Naive thymus-derived CD4-positive, alpha-beta T cell (primary cell): Measurements from ENCODE around the gene ROBO1. TPM values are rescaled to one million over a fixed set of nuclear protein-coding genes. Genes with fewer than 3 reads are reported as not detected.

Experiments used
- ATAC-seq: fragments of 150-1000 bp; cut with Tn5 transposase; 2 replicates; pipeline ENCODE4 v1.10.0; 2021; ENCODE audit warnings: mild to moderate bottlenecking, moderate library complexity
- CTCF ChIA-PET: fragments of 350-600 bp; sonication (Branson Sonifier 250); formaldehyde crosslinking; loops from one replicate; lab custom pipeline; 2021; ENCODE audit warnings: antibody characterized with exemption; lab: Charles Lee
- POLR2A ChIA-PET: fragments of 350-600 bp; sonication (Branson Sonifier 250); formaldehyde crosslinking; loops from one replicate; lab custom pipeline; 2021; ENCODE audit warnings: antibody characterized with exemption, inconsistent platforms; lab: Charles Lee
- DNase-seq, 9 donors: peaks; one replicate each; pipeline versions ENCODE4 v3.0.0 to v3.0.0-alpha.2; 2020 to 2022; ENCODE audit warnings: mixed read lengths in 1 of 9
- H3K27ac ChIP-seq: one replicate; pipeline ENCODE4 v1.7.0; 2013; ENCODE audit warnings: mild to moderate bottlenecking, low read depth, low read length, moderate library complexity
- H3K27me3 ChIP-seq, 2 donors: one replicate each; pipeline ENCODE4 v1.7.0; 2013; ENCODE audit warnings: low read length in 2 of 2, mild to moderate bottlenecking in 2 of 2, moderate library complexity in 2 of 2; ENCODE audit not compliant: control insufficient read depth in 2 of 2, insufficient read depth in 2 of 2
- H3K36me3 ChIP-seq, 3 experiments: 1 replicate in 2 of 3; 2 replicates in 1 of 3; pipeline ENCODE4 v1.7.0; 2013; ENCODE audit warnings: low read length in 3 of 3, mild to moderate bottlenecking in 3 of 3, moderate library complexity in 1 of 3; ENCODE audit not compliant: insufficient read depth in 3 of 3, control insufficient read depth in 2 of 3
- H3K4me1 ChIP-seq, 2 donors: one replicate each; pipeline ENCODE4 v1.7.0; 2013; ENCODE audit warnings: low read length in 2 of 2, mild to moderate bottlenecking in 2 of 2, moderate library complexity in 1 of 2; ENCODE audit not compliant: control insufficient read depth in 2 of 2, insufficient read depth in 2 of 2
- H3K4me3 ChIP-seq: 2 replicates; pipeline ENCODE4 v1.7.0; 2013; ENCODE audit warnings: mild to moderate bottlenecking, low read length
- H3K9me3 ChIP-seq, 3 experiments: 1 replicate in 2 of 3; 2 replicates in 1 of 3; pipeline ENCODE4 v1.7.0; 2013; ENCODE audit warnings: low read length in 3 of 3; ENCODE audit not compliant: control insufficient read depth in 2 of 3
- H3K27ac Mint-ChIP-seq, 9 donors: one replicate each; pipeline ENCODE4 v1.8.0; 2020 to 2022; ENCODE audit warnings: mixed read lengths in 9 of 9, mild to moderate bottlenecking in 8 of 9, moderate library complexity in 5 of 9, inconsistent platforms in 2 of 9
- H3K27me3 Mint-ChIP-seq, 5 donors: one replicate each; pipeline ENCODE4 v1.8.0; 2021 to 2022; ENCODE audit warnings: mixed read lengths in 5 of 5, mild to moderate bottlenecking in 1 of 5
- H3K36me3 Mint-ChIP-seq, 5 donors: one replicate each; pipeline ENCODE4 v1.8.0; 2020 to 2022; ENCODE audit warnings: mixed read lengths in 5 of 5, mild to moderate bottlenecking in 3 of 5, inconsistent platforms in 1 of 5
- H3K4me1 Mint-ChIP-seq, 7 donors: one replicate each; pipeline ENCODE4 v1.8.0; 2020 to 2022; ENCODE audit warnings: mixed read lengths in 7 of 7, mild to moderate bottlenecking in 3 of 7, inconsistent platforms in 1 of 7
- H3K4me3 Mint-ChIP-seq, 10 donors: one replicate each; pipeline ENCODE4 v1.8.0; 2020 to 2022; ENCODE audit warnings: mild to moderate bottlenecking in 10 of 10, mixed read lengths in 10 of 10, moderate library complexity in 6 of 10, inconsistent platforms in 2 of 10
- H3K9me3 Mint-ChIP-seq, 11 donors: one replicate each; pipeline ENCODE4 v1.8.0; 2020 to 2022; ENCODE audit warnings: mixed read lengths in 11 of 11, mild to moderate bottlenecking in 4 of 11, inconsistent platforms in 1 of 11, moderate library complexity in 1 of 11
- intact Hi-C, 2 donors: fragments of 100-400 bp; cut with micrococcal nuclease; formaldehyde crosslinking; loops; one replicate each; pipeline ENCODE4 v1.15.1; 2023
- polyA plus RNA-seq, 2 donors: library from polyadenylated mRNA; unstranded; fragments of 300-500 nt; fragmentation: Illumina TruSeq; gene quantifications; one replicate each; pipeline ENCODE4 v1.2.3, GENCODE V29; 2021
- total RNA-seq, 6 experiments: library from RNA in 5 of 6; stranded (reverse) in 5 of 6; gene quantifications; 1 replicate in 5 of 6; 2 replicates in 1 of 6; pipeline ENCODE4 v1.2.3 and lab custom pipeline; 2021 to 2026

The ROBO1 gene
- total and polyA plus RNA-seq, 7 experiments from 2014 or later = 0.08 to 0.59 (median 0.26) TPM; not detected in 2

GRCh38 chr3:79157191-79157590 is 610.6 kb downstream of the ROBO1 start:
- H3K36me3 Mint-ChIP-seq = no peaks in the 10 kb centered on the region
- intact Hi-C loops = no loop called here

GRCh38 chr3:79154865-79155264 is 612.9 kb downstream of the ROBO1 start:
- Mint-ChIP-seq H3K27ac (no peak overlapping the region), H3K9me3 (peaks cover 0 to 23% (median 3%) of the 10 kb centered on the region in 11 donors), H3K4me3 (no peak overlapping the region), H3K27me3 (no peaks in the 10 kb centered on the region), H3K4me1 (no peaks in the 10 kb centered on the region), H3K36me3 (no peaks in the 10 kb centered on the region)
- Histone ChIP-seq H3K27ac (no peak overlapping the region), H3K4me3 (no peak overlapping the region), H3K27me3 (no peaks in the 10 kb centered on the region), H3K36me3 (no peaks in the 10 kb centered on the region), H3K4me1 (no peaks in the 10 kb centered on the region), H3K9me3 (no peaks in the 10 kb centered on the region)
- intact Hi-C loops = no loop called here
- ChIA-PET CTCF (no interaction called here), POLR2A (no interaction called here)
- DNase-seq (no peak), ATAC-seq (no peak)

More at GRCh38 chr3:79157191-79157590, 610.6 kb downstream of the ROBO1 start:
- no peak for DNase-seq
- H3K27ac Mint-ChIP-seq = no peak overlapping the region
- ChIA-PET POLR2A (no interaction called here), CTCF (no interaction called here)
- Histone ChIP-seq H3K4me3 (no peak overlapping the region), H3K9me3 (no peaks in the 10 kb centered on the region), H3K27ac (no peak overlapping the region), H3K36me3 (no peaks in the 10 kb centered on the region), H3K27me3 (no peaks in the 10 kb centered on the region), H3K4me1 (no peaks in the 10 kb centered on the region)
- H3K4me3 Mint-ChIP-seq = no peak overlapping the region
- H3K4me1 Mint-ChIP-seq = no peaks in the 10 kb centered on the region
- no peak for ATAC-seq
- H3K9me3 Mint-ChIP-seq = peaks cover 0 to 10% (median 0%) of the 10 kb centered on the region in 11 donors
- no peaks in the 10 kb centered on the region for H3K27me3 Mint-ChIP-seq

- no peaks in the 10 kb centered on the region for H3K27me3 ChIP-seq
- ChIA-PET POLR2A (no interaction called here), CTCF (no interaction called here)
- Mint-ChIP-seq H3K36me3 (no peaks in the 10 kb centered on the region), H3K4me3 (no peak overlapping the region), H3K27me3 (no peaks in the 10 kb centered on the region), H3K4me1 (no peaks in the 10 kb centered on the region), H3K27ac (no peak overlapping the region), H3K9me3 (peaks cover 0 to 29% (median 4%) of the 10 kb centered on the region in 11 donors)
- H3K27ac ChIP-seq = no peak overlapping the region
- intact Hi-C loops = no loop called here
- DNase-seq (no peak), ATAC-seq (no peak)
- H3K4me1 ChIP-seq = no peaks in the 10 kb centered on the region
- no peak overlapping the region for H3K4me3 ChIP-seq
- no peaks in the 10 kb centered on the region for H3K9me3 ChIP-seq
- no peaks in the 10 kb centered on the region for H3K36me3 ChIP-seq
Measured at GRCh38 chr3:79148786-79149185, 619.0 kb downstream of the ROBO1 start.

GRCh38 chr3:79146024-79146423 is 621.8 kb downstream of the ROBO1 start:
- no peaks in the 10 kb centered on the region for H3K4me1 Mint-ChIP-seq
- Histone ChIP-seq H3K27me3 (no peaks in the 10 kb centered on the region), H3K36me3 (no peaks in the 10 kb centered on the region), H3K4me3 (no peak overlapping the region), H3K27ac (no peak overlapping the region), H3K9me3 (no peaks in the 10 kb centered on the region), H3K4me1 (no peaks in the 10 kb centered on the region)
- H3K27me3 Mint-ChIP-seq = no peaks in the 10 kb centered on the region
- ChIA-PET POLR2A (no interaction called here), CTCF (no interaction called here)
- H3K9me3 Mint-ChIP-seq = peaks cover 0 to 23% (median 6%) of the 10 kb centered on the region in 11 donors
- no peak overlapping the region for H3K4me3 Mint-ChIP-seq
- no peak overlapping the region for H3K27ac Mint-ChIP-seq
- intact Hi-C loops = no loop called here
- H3K36me3 Mint-ChIP-seq = no peaks in the 10 kb centered on the region
- DNase-seq = no peak
- ATAC-seq = no peak

- DNase-seq = no peak
- Mint-ChIP-seq H3K27ac (no peak overlapping the region), H3K36me3 (no peaks in the 10 kb centered on the region), H3K4me1 (no peaks in the 10 kb centered on the region), H3K4me3 (no peak overlapping the region), H3K27me3 (no peaks in the 10 kb centered on the region), H3K9me3 (peaks cover 0 to 21% (median 8%) of the 10 kb centered on the region in 11 donors)
- intact Hi-C loops = no loop called here
- H3K9me3 ChIP-seq = no peaks in the 10 kb centered on the region
- H3K4me3 ChIP-seq = no peak overlapping the region
- H3K27me3 ChIP-seq = no peaks in the 10 kb centered on the region
- no peaks in the 10 kb centered on the region for H3K36me3 ChIP-seq
- ATAC-seq = no peak
- no peak overlapping the region for H3K27ac ChIP-seq
- ChIA-PET CTCF (no interaction called here), POLR2A (no interaction called here)
- H3K4me1 ChIP-seq = no peaks in the 10 kb centered on the region
Measured at GRCh38 chr3:79140708-79141107, 627.1 kb downstream of the ROBO1 start.

GRCh38 chr3:79139395-79140068 is 628.3 kb downstream of the ROBO1 start:
- Mint-ChIP-seq H3K27me3 (no peaks in the 10 kb centered on the region), H3K4me1 (no peaks in the 10 kb centered on the region), H3K27ac (no peak overlapping the region), H3K36me3 (no peaks in the 10 kb centered on the region), H3K4me3 (no peak overlapping the region), H3K9me3 (peaks cover 0 to 20% (median 8%) of the 10 kb centered on the region in 11 donors)
- Histone ChIP-seq H3K27me3 (no peaks in the 10 kb centered on the region), H3K27ac (no peak overlapping the region), H3K4me3 (no peak overlapping the region), H3K4me1 (no peaks in the 10 kb centered on the region), H3K9me3 (no peaks in the 10 kb centered on the region), H3K36me3 (no peaks in the 10 kb centered on the region)
- POLR2A ChIA-PET = no interaction called here
- CTCF ChIA-PET = no interaction called here
- DNase-seq = no peak
- intact Hi-C loops = no loop called here
- ATAC-seq = no peak

- H3K9me3 ChIP-seq = no peaks in the 10 kb centered on the region
- intact Hi-C loops = no loop called here
- no peak for DNase-seq
- H3K27me3 ChIP-seq = no peaks in the 10 kb centered on the region
- H3K36me3 Mint-ChIP-seq = no peaks in the 10 kb centered on the region
- CTCF ChIA-PET = interaction anchor here (0.6 kb wide), 1 partner anchor 470 kb away, joined by 3 read pairs; no protein-coding TSS in a partner anchor
- no peaks in the 10 kb centered on the region for H3K36me3 ChIP-seq
- no peaks in the 10 kb centered on the region for H3K27me3 Mint-ChIP-seq
- H3K4me1 Mint-ChIP-seq = no peaks in the 10 kb centered on the region
- peaks cover 0 to 15% (median 0%) of the 10 kb centered on the region in 11 donors for H3K9me3 Mint-ChIP-seq
- H3K27ac ChIP-seq = no peak overlapping the region
- H3K4me1 ChIP-seq = no peaks in the 10 kb centered on the region
- no peak overlapping the region for H3K4me3 ChIP-seq
- no peak overlapping the region for H3K4me3 Mint-ChIP-seq
- POLR2A ChIA-PET = no interaction called here
- H3K27ac Mint-ChIP-seq = no peak overlapping the region
- ATAC-seq = no peak
Measured at GRCh38 chr3:79125313-79125984, 642.3 kb downstream of the ROBO1 start.
